CD4-positive, CD25-positive, alpha-beta regulatory T cell (primary cell): Measurements from ENCODE around the gene NR5A2. TPM values are rescaled to one million over a fixed set of nuclear protein-coding genes. Genes with fewer than 3 reads are reported as not detected.
A peak's percentile ranks its signal among the peaks of the same experiment; 100 is the strongest.

ENCODE experiments used
- ATAC-seq, 2 donors: fragments of 150-1000 bp; cut with Tn5 transposase; one replicate each; pipeline ENCODE4 v1.10.0; 2021; ENCODE audit warnings: low read depth in 2 of 2, moderate number of reproducible peaks in 2 of 2, moderate library complexity in 1 of 2
- DNase-seq, 3 donors: peaks; one replicate each; pipeline versions ENCODE4 v3.0.0 to v3.0.0-alpha.2; 2012 to 2022; ENCODE audit warnings: mixed read lengths in 1 of 3
- H3K27ac ChIP-seq: one replicate; pipeline ENCODE4 v1.7.0; 2013; ENCODE audit warnings: mild to moderate bottlenecking, low read length; ENCODE audit not compliant: insufficient read depth, poor library complexity, severe bottlenecking
- H3K27me3 ChIP-seq: one replicate; pipeline ENCODE4 v1.7.0; 2013; ENCODE audit warnings: low read length; ENCODE audit not compliant: control insufficient read depth, insufficient read depth
- H3K36me3 ChIP-seq: one replicate; pipeline ENCODE4 v1.7.0; 2013; ENCODE audit warnings: mild to moderate bottlenecking, low read length, moderate library complexity; ENCODE audit not compliant: control insufficient read depth, insufficient read depth
- H3K4me1 ChIP-seq: 2 replicates; pipeline ENCODE4 v1.7.0; 2013; ENCODE audit warnings: mild to moderate bottlenecking, low read length; ENCODE audit not compliant: insufficient read depth, control insufficient read depth, poor library complexity, severe bottlenecking
- H3K4me3 ChIP-seq: one replicate; pipeline ENCODE4 v1.7.0; 2013; ENCODE audit warnings: low read depth, mild to moderate bottlenecking, low read length, moderate library complexity
- H3K9me3 ChIP-seq, 2 experiments: 1 replicate in 1 of 2; 2 replicates in 1 of 2; pipeline ENCODE4 v1.7.0; 2013; ENCODE audit warnings: low read length in 2 of 2, mild to moderate bottlenecking in 1 of 2, moderate library complexity in 1 of 2; ENCODE audit not compliant: control insufficient read depth in 2 of 2
- H3K27ac Mint-ChIP-seq, 3 donors: one replicate each; pipeline ENCODE4 v1.8.0; 2020 to 2022; ENCODE audit warnings: mild to moderate bottlenecking in 3 of 3, mixed read lengths in 3 of 3, moderate library complexity in 2 of 3
- H3K27me3 Mint-ChIP-seq: one replicate; pipeline ENCODE4 v1.8.0; 2022; ENCODE audit warnings: mild to moderate bottlenecking, mixed read lengths
- H3K36me3 Mint-ChIP-seq: one replicate; pipeline ENCODE4 v1.8.0; 2020; ENCODE audit warnings: mixed read lengths
- H3K4me1 Mint-ChIP-seq, 4 donors: one replicate each; pipeline ENCODE4 v1.8.0; 2020 to 2022; ENCODE audit warnings: mixed read lengths in 4 of 4, mild to moderate bottlenecking in 1 of 4
- H3K4me3 Mint-ChIP-seq, 4 donors: one replicate each; pipeline ENCODE4 v1.8.0; 2020 to 2022; ENCODE audit warnings: mild to moderate bottlenecking in 4 of 4, mixed read lengths in 4 of 4, moderate library complexity in 3 of 4
- H3K9me3 Mint-ChIP-seq, 7 donors: one replicate each; pipeline ENCODE4 v1.8.0; 2020 to 2022; ENCODE audit warnings: mixed read lengths in 7 of 7, mild to moderate bottlenecking in 3 of 7, moderate library complexity in 2 of 7
- polyA plus RNA-seq, 4 donors: library from polyadenylated mRNA; unstranded; fragments of 300-500 nt; fragmentation: Illumina TruSeq; gene quantifications; one replicate each; pipeline ENCODE4 v1.2.3, GENCODE V29; 2021
- total RNA-seq: library from RNA; stranded (reverse); gene quantifications from one replicate; pipeline ENCODE4 v1.2.3, GENCODE V29; 2022

NR5A2 gene
- total and polyA plus RNA-seq, 5 donors from 2014 or later, result not detected

GRCh38 chr1:200030791-200031190 lies 3.3 kb downstream of the NR5A2 start:
- Mint-ChIP-seq H3K4me3 (no peak overlapping the region), H3K36me3 (no peaks in the 10 kb centered on the region), H3K4me1 (peaks cover 3 to 16% (median 5%) of the 10 kb centered on the region in 4 donors), H3K9me3 (no peaks in the 10 kb centered on the region), H3K27ac (no peak overlapping the region), H3K27me3 (peaks cover 50% of the 10 kb centered on the region)
- Histone ChIP-seq H3K9me3 (no peaks in the 10 kb centered on the region), H3K36me3 (no peaks in the 10 kb centered on the region), H3K27ac (no peak overlapping the region), H3K27me3 (peaks cover 57% of the 10 kb centered on the region), H3K4me1 (peaks cover 14% of the 10 kb centered on the region), H3K4me3 (no peak overlapping the region)
- DNase-seq (no peak), ATAC-seq (no peak)

GRCh38 chr1:200033511-200034261 lies 6.2 kb downstream of the NR5A2 start:
- Histone ChIP-seq H3K36me3 (no peaks in the 10 kb centered on the region), H3K27me3 (peaks cover 68% of the 10 kb centered on the region), H3K27ac (no peak overlapping the region), H3K4me1 (peaks cover 14% of the 10 kb centered on the region), H3K4me3 (no peak overlapping the region), H3K9me3 (no peaks in the 10 kb centered on the region)
- H3K27ac Mint-ChIP-seq, result no peak overlapping the region
- ATAC-seq, result no peak
- no peak for DNase-seq
- peaks cover 48% of the 10 kb centered on the region for H3K27me3 Mint-ChIP-seq
- H3K4me1 Mint-ChIP-seq, result peaks cover 4 to 30% (median 13%) of the 10 kb centered on the region in 4 donors
- no peaks in the 10 kb centered on the region for H3K9me3 Mint-ChIP-seq
- no peaks in the 10 kb centered on the region for H3K36me3 Mint-ChIP-seq
- H3K4me3 Mint-ChIP-seq, result no peak overlapping the region

GRCh38 chr1:200034262-200034557 lies 6.7 kb downstream of the NR5A2 start:
- ATAC-seq, result no peak
- no peaks in the 10 kb centered on the region for H3K9me3 Mint-ChIP-seq
- Histone ChIP-seq H3K4me1 (peaks cover 16% of the 10 kb centered on the region), H3K36me3 (no peaks in the 10 kb centered on the region), H3K27ac (no peak overlapping the region), H3K27me3 (peaks cover 65% of the 10 kb centered on the region), H3K9me3 (no peaks in the 10 kb centered on the region), H3K4me3 (no peak overlapping the region)
- peaks cover 2 to 30% (median 9%) of the 10 kb centered on the region in 4 donors for H3K4me1 Mint-ChIP-seq
- H3K4me3 Mint-ChIP-seq, result no peak overlapping the region
- no peak overlapping the region for H3K27ac Mint-ChIP-seq
- no peaks in the 10 kb centered on the region for H3K36me3 Mint-ChIP-seq
- peaks cover 48% of the 10 kb centered on the region for H3K27me3 Mint-ChIP-seq
- DNase-seq, result no peak

GRCh38 chr1:200034761-200035396 lies 7.4 kb downstream of the NR5A2 start:
- H3K4me3 Mint-ChIP-seq, result no peak overlapping the region
- Histone ChIP-seq H3K27ac (no peak overlapping the region), H3K36me3 (no peaks in the 10 kb centered on the region), H3K9me3 (no peaks in the 10 kb centered on the region), H3K4me1 (peaks cover 16% of the 10 kb centered on the region), H3K4me3 (no peak overlapping the region), H3K27me3 (peaks cover 64% of the 10 kb centered on the region)
- ATAC-seq (no peak), DNase-seq (no peak)
- H3K27me3 Mint-ChIP-seq, result peaks cover 48% of the 10 kb centered on the region
- no peak overlapping the region for H3K27ac Mint-ChIP-seq
- H3K9me3 Mint-ChIP-seq, result no peaks in the 10 kb centered on the region
- H3K4me1 Mint-ChIP-seq, result peaks cover 2 to 30% (median 10%) of the 10 kb centered on the region in 4 donors
- no peaks in the 10 kb centered on the region for H3K36me3 Mint-ChIP-seq

- H3K27me3 ChIP-seq, result peaks cover 64% of the 10 kb centered on the region
- no peak overlapping the region for H3K4me3 ChIP-seq
- peaks cover 21% of the 10 kb centered on the region for H3K4me1 ChIP-seq
- ATAC-seq (no peak), DNase-seq (no peak)
- Mint-ChIP-seq H3K36me3 (no peaks in the 10 kb centered on the region), H3K27ac (peak overlapping the region in 1 of 3 donors; percentile 36), H3K27me3 (peaks cover 48% of the 10 kb centered on the region), H3K4me1 (peaks cover 3 to 31% (median 13%) of the 10 kb centered on the region in 4 donors), H3K4me3 (peak overlapping the region in 1 of 4 donors; percentile 44), H3K9me3 (no peaks in the 10 kb centered on the region)
- no peaks in the 10 kb centered on the region for H3K9me3 ChIP-seq
- H3K36me3 ChIP-seq, result no peaks in the 10 kb centered on the region
- no peak overlapping the region for H3K27ac ChIP-seq
Observed at GRCh38 chr1:200035397-200035955, 8.0 kb downstream of the NR5A2 start.

GRCh38 chr1:200035956-200036618 lies 8.6 kb downstream of the NR5A2 start:
- no peaks in the 10 kb centered on the region for H3K9me3 Mint-ChIP-seq
- H3K27me3 Mint-ChIP-seq, result peaks cover 47% of the 10 kb centered on the region
- no peak overlapping the region for H3K27ac ChIP-seq
- no peaks in the 10 kb centered on the region for H3K36me3 Mint-ChIP-seq
- DNase-seq (no peak), ATAC-seq (no peak)
- peaks cover 4 to 35% (median 14%) of the 10 kb centered on the region in 4 donors for H3K4me1 Mint-ChIP-seq
- H3K9me3 ChIP-seq, result no peaks in the 10 kb centered on the region
- no peaks in the 10 kb centered on the region for H3K36me3 ChIP-seq
- no peak overlapping the region for H3K4me3 Mint-ChIP-seq
- H3K27ac Mint-ChIP-seq, result no peak overlapping the region
- H3K4me3 ChIP-seq, result no peak overlapping the region
- H3K4me1 ChIP-seq, result peaks cover 26% of the 10 kb centered on the region
- peaks cover 59% of the 10 kb centered on the region for H3K27me3 ChIP-seq

GRCh38 chr1:200036619-200037270 lies 9.2 kb downstream of the NR5A2 start:
- Histone ChIP-seq H3K9me3 (no peaks in the 10 kb centered on the region), H3K27me3 (peaks cover 59% of the 10 kb centered on the region), H3K4me1 (peaks cover 26% of the 10 kb centered on the region), H3K36me3 (no peaks in the 10 kb centered on the region), H3K27ac (no peak overlapping the region), H3K4me3 (no peak overlapping the region)
- no peaks in the 10 kb centered on the region for H3K9me3 Mint-ChIP-seq
- DNase-seq (no peak), ATAC-seq (no peak)
- H3K4me1 Mint-ChIP-seq, result peaks cover 4 to 39% (median 14%) of the 10 kb centered on the region in 4 donors
- H3K4me3 Mint-ChIP-seq, result no peak overlapping the region
- H3K27ac Mint-ChIP-seq, result no peak overlapping the region
- no peaks in the 10 kb centered on the region for H3K36me3 Mint-ChIP-seq
- H3K27me3 Mint-ChIP-seq, result peaks cover 49% of the 10 kb centered on the region
